ENCODE results near the gene ZPLD1. TPM values are rescaled to one million over a fixed set of nuclear protein-coding genes. Genes with fewer than 3 reads are reported as not detected.

Gene ZPLD1
- total RNA-seq, 1 donor from 2014 or later: 0.45 TPM

DNA sequence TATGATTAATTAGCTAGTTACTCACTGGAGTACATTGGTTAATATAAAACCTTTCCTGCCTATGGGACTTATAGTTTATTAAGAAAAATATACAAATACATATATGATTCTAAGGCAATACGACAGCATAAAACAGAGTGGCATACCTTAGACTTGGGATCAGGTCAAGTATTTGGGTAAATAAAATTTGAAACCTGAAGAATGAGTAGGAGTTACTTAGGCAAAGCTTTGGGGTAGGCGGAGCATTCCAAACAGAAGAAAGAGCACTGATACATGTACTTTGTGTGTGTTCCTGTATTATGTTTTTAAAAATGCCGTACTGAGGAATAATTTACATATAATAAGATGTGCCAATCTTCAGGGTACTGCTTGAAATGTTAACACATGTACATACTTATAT, 15.1 kb downstream of the ZPLD1 start:
- H3K36me3 Mint-ChIP-seq (ENCODE audit: low read depth, unreplicated experiment): no peaks in the 10 kb centered on the region
- no peak for FAIRE-seq
- Histone ChIP-seq H3K4me1 (ENCODE audit: insufficient read depth, low read length) (no peaks in the 10 kb centered on the region), H3K27ac (ENCODE audit: low read depth, low read length) (no peak overlapping the region), H2AFZ (ENCODE audit: low read depth, low read length) (no peak overlapping the region), H3K9ac (ENCODE audit: low read length) (no peak overlapping the region), H3K27me3 (ENCODE audit: insufficient read depth, low read length) (no peaks in the 10 kb centered on the region), H3K36me3 (ENCODE audit: insufficient read depth, low read length) (no peaks in the 10 kb centered on the region), H3K4me3 (ENCODE audit: insufficient read depth, low read depth, low read length) (no peak overlapping the region), H3K79me2 (ENCODE audit: insufficient read depth, low read length) (no peaks in the 10 kb centered on the region), H4K20me1 (ENCODE audit: insufficient read depth, low read length) (no peaks in the 10 kb centered on the region), H3K4me2 (ENCODE audit: low read length) (no peak overlapping the region), H3K9me3 (ENCODE audit: insufficient read depth, low read depth, low read length) (no peaks in the 10 kb centered on the region)
- H3K9me3 Mint-ChIP-seq (ENCODE audit: unreplicated experiment): no peaks in the 10 kb centered on the region
- no peak overlapping the region for H3K4me3 Mint-ChIP-seq (ENCODE audit: unreplicated experiment)
- DNase-seq (ENCODE audit: low read depth): no peak
- no peaks in the 10 kb centered on the region for H3K27me3 Mint-ChIP-seq (ENCODE audit: low read depth, unreplicated experiment)
- TF ChIP-seq EZH2 (IDR thresholded peaks at IDR 0.05; ENCODE audit: insufficient read depth, low read length): no peak
- TF ChIP-seq CTCF (IDR thresholded peaks at IDR 0.05; ENCODE audit: insufficient read depth, low read depth, low read length): no peak
- H3K27ac Mint-ChIP-seq (ENCODE audit: unreplicated experiment): no peak overlapping the region
- no peaks in the 10 kb centered on the region for H3K4me1 Mint-ChIP-seq (ENCODE audit: low read depth, unreplicated experiment)

GRCh38 chr3:102450976-102451375, 16.2 kb downstream of the ZPLD1 start:
- Histone ChIP-seq H2AFZ (ENCODE audit: low read depth, low read length) (no peak overlapping the region), H3K9ac (ENCODE audit: low read length) (no peak overlapping the region), H3K79me2 (ENCODE audit: insufficient read depth, low read length) (no peaks in the 10 kb centered on the region), H3K27me3 (ENCODE audit: insufficient read depth, low read length) (no peaks in the 10 kb centered on the region), H3K9me3 (ENCODE audit: insufficient read depth, low read depth, low read length) (no peaks in the 10 kb centered on the region), H3K4me3 (ENCODE audit: insufficient read depth, low read depth, low read length) (no peak overlapping the region), H3K27ac (ENCODE audit: low read depth, low read length) (no peak overlapping the region), H3K36me3 (ENCODE audit: insufficient read depth, low read length) (no peaks in the 10 kb centered on the region), H3K4me2 (ENCODE audit: low read length) (no peak overlapping the region), H4K20me1 (ENCODE audit: insufficient read depth, low read length) (no peaks in the 10 kb centered on the region), H3K4me1 (ENCODE audit: insufficient read depth, low read length) (no peaks in the 10 kb centered on the region)
- no peak for FAIRE-seq
- Mint-ChIP-seq H3K9me3 (ENCODE audit: unreplicated experiment) (no peaks in the 10 kb centered on the region), H3K27ac (ENCODE audit: unreplicated experiment) (no peak overlapping the region), H3K27me3 (ENCODE audit: low read depth, unreplicated experiment) (no peaks in the 10 kb centered on the region), H3K4me1 (ENCODE audit: low read depth, unreplicated experiment) (no peaks in the 10 kb centered on the region), H3K36me3 (ENCODE audit: low read depth, unreplicated experiment) (no peaks in the 10 kb centered on the region), H3K4me3 (ENCODE audit: unreplicated experiment) (no peak overlapping the region)
- no peak for DNase-seq (ENCODE audit: low read depth)
- TF ChIP-seq CTCF (IDR thresholded peaks at IDR 0.05; ENCODE audit: insufficient read depth, low read depth, low read length): no peak
- no peak for TF ChIP-seq EZH2 (IDR thresholded peaks at IDR 0.05; ENCODE audit: insufficient read depth, low read length)

- no peak for TF ChIP-seq EZH2 (IDR thresholded peaks at IDR 0.05; ENCODE audit: insufficient read depth, low read length)
- no peak for TF ChIP-seq CTCF (IDR thresholded peaks at IDR 0.05; ENCODE audit: insufficient read depth, low read depth, low read length)
- no peaks in the 10 kb centered on the region for H3K4me1 Mint-ChIP-seq (ENCODE audit: low read depth, unreplicated experiment)
- H3K9me3 ChIP-seq (ENCODE audit: insufficient read depth, low read depth, low read length): no peaks in the 10 kb centered on the region
- no peak for FAIRE-seq
- no peak overlapping the region for H3K27ac ChIP-seq (ENCODE audit: low read depth, low read length)
- no peaks in the 10 kb centered on the region for H4K20me1 ChIP-seq (ENCODE audit: insufficient read depth, low read length)
- no peak overlapping the region for H3K4me3 ChIP-seq (ENCODE audit: insufficient read depth, low read depth, low read length)
- H3K27me3 ChIP-seq (ENCODE audit: insufficient read depth, low read length): no peaks in the 10 kb centered on the region
- H3K4me1 ChIP-seq (ENCODE audit: insufficient read depth, low read length): no peaks in the 10 kb centered on the region
- no peaks in the 10 kb centered on the region for H3K36me3 Mint-ChIP-seq (ENCODE audit: low read depth, unreplicated experiment)
- H2AFZ ChIP-seq (ENCODE audit: low read depth, low read length): no peak overlapping the region
- no peak for DNase-seq (ENCODE audit: low read depth)
- no peaks in the 10 kb centered on the region for H3K9me3 Mint-ChIP-seq (ENCODE audit: unreplicated experiment)
- no peaks in the 10 kb centered on the region for H3K79me2 ChIP-seq (ENCODE audit: insufficient read depth, low read length)
- no peaks in the 10 kb centered on the region for H3K36me3 ChIP-seq (ENCODE audit: insufficient read depth, low read length)
- no peak overlapping the region for H3K4me3 Mint-ChIP-seq (ENCODE audit: unreplicated experiment)
- no peak overlapping the region for H3K9ac ChIP-seq (ENCODE audit: low read length)
- H3K4me2 ChIP-seq (ENCODE audit: low read length): no peak overlapping the region
- no peaks in the 10 kb centered on the region for H3K27me3 Mint-ChIP-seq (ENCODE audit: low read depth, unreplicated experiment)
- H3K27ac Mint-ChIP-seq (ENCODE audit: unreplicated experiment): no peak overlapping the region
These were observed 16.7 kb downstream of the ZPLD1 start for GRCh38 chr3:102451543-102451942.

Data from astrocyte (in vitro differentiated cells and primary cell).